NOMO-1 (cell line): ENCODE measurements around the gene MAST4.
"Not testable (repeated sequence)": the region's sequence is repeated elsewhere in the genome, so short reads cannot be mapped to it uniquely, and the experiment has no call there.

Experiments
- DNase-seq, 2 experiments: peaks; one replicate each; lab custom pipeline; 2025; ENCODE audit not compliant: unreplicated experiment in 2 of 2; lab: John Stamatoyannopoulos, UW

Gene MAST4

GRCh38 chr5:66741394-66741793, 145.2 kb downstream of the MAST4 start:
- DNase-seq, result no peak

- no peak for DNase-seq
These were observed 146.1 kb downstream of the MAST4 start for GRCh38 chr5:66742083-66742895.

- no peak for DNase-seq
These were observed 146.7 kb downstream of the MAST4 start for GRCh38 chr5:66742896-66743247.

- no peak for DNase-seq
These were observed 147.2 kb downstream of the MAST4 start for GRCh38 chr5:66743344-66743743.

- no peak for DNase-seq
These were observed 147.8 kb downstream of the MAST4 start for GRCh38 chr5:66744040-66744439.

GRCh38 chr5:66745297-66745696, 149.1 kb downstream of the MAST4 start:
- DNase-seq, result no peak

- no peak for DNase-seq
These were observed 151.4 kb downstream of the MAST4 start for GRCh38 chr5:66747607-66748006.

- DNase-seq, result not testable (repeated sequence)
These were observed 156.5 kb downstream of the MAST4 start for GRCh38 chr5:66752668-66753067.

- peak in 1 of 2 experiments; percentile 7 for DNase-seq
These were observed 161.1 kb downstream of the MAST4 start for GRCh38 chr5:66757219-66757833.

- DNase-seq, result no peak
These were observed 161.7 kb downstream of the MAST4 start for GRCh38 chr5:66757834-66758371.

GRCh38 chr5:66769030-66769733, 173.0 kb downstream of the MAST4 start:
- DNase-seq, result no peak

- no peak for DNase-seq
These were observed 173.8 kb downstream of the MAST4 start for GRCh38 chr5:66769839-66770617.

GRCh38 chr5:66777868-66778267, 181.7 kb downstream of the MAST4 start:
- no peak for DNase-seq

- DNase-seq, result peak in 1 of 2 experiments; percentile 20
These were observed 183.3 kb downstream of the MAST4 start for GRCh38 chr5:66779528-66779927.

GRCh38 chr5:66788556-66788955, 192.4 kb downstream of the MAST4 start:
- no peak for DNase-seq

- no peak for DNase-seq
These were observed 193.2 kb downstream of the MAST4 start for GRCh38 chr5:66789434-66789833.

- DNase-seq, result no peak
These were observed 196.9 kb downstream of the MAST4 start for GRCh38 chr5:66793049-66793448.

GRCh38 chr5:66795682-66796081, 199.5 kb downstream of the MAST4 start:
- DNase-seq, result no peak

GRCh38 chr5:66796305-66797292, 200.4 kb downstream of the MAST4 start:
- DNase-seq, result no peak

- DNase-seq, result no peak
These were observed 206.7 kb downstream of the MAST4 start for GRCh38 chr5:66802941-66803340.
